HG03064 (cell line): Measurements from ENCODE around the gene PCED1B.

Source experiments
- ATAC-seq: cut with Tn5 transposase; IDR thresholded peaks from one replicate; pipeline ENCODE4 v1.9.1; 2021; ENCODE audit warnings: low read depth; ENCODE audit not compliant: unreplicated experiment

PCED1B gene

GRCh38 chr12:47066278-47067025 lies 13.0 kb upstream of the PCED1B start:
- ATAC-seq, result no peak

- ATAC-seq, result no peak
Measured at GRCh38 chr12:47067176-47067575, 12.2 kb upstream of the PCED1B start.

- no peak for ATAC-seq
Measured at GRCh38 chr12:47067771-47068431, 11.5 kb upstream of the PCED1B start.

- ATAC-seq, result no peak
Measured at GRCh38 chr12:47068539-47068938, 10.9 kb upstream of the PCED1B start.

GRCh38 chr12:47070310-47070709 lies 9.1 kb upstream of the PCED1B start:
- no peak for ATAC-seq

GRCh38 chr12:47071241-47071852 lies 8.1 kb upstream of the PCED1B start:
- no peak for ATAC-seq

GRCh38 chr12:47073951-47074350 lies 5.5 kb upstream of the PCED1B start:
- no peak for ATAC-seq

GRCh38 chr12:47074757-47075156 lies 4.7 kb upstream of the PCED1B start:
- no peak for ATAC-seq

GRCh38 chr12:47075192-47076084 lies 4.0 kb upstream of the PCED1B start:
- ATAC-seq, result no peak

GRCh38 chr12:47077206-47078085 lies 2.0 kb upstream of the PCED1B start:
- ATAC-seq, result no peak

GRCh38 chr12:47078086-47078395 lies 1.4 kb upstream of the PCED1B start:
- no peak for ATAC-seq

- ATAC-seq, result no peak
Measured at GRCh38 chr12:47078733-47079467, 521 bp upstream of the PCED1B start.

GRCh38 chr12:47079981-47080724 lies 732 bp downstream of the PCED1B start:
- ATAC-seq, result no peak

GRCh38 chr12:47080725-47081502 lies 1.5 kb downstream of the PCED1B start:
- ATAC-seq, result no peak

- no peak for ATAC-seq
Measured at GRCh38 chr12:47082283-47082682, 2.9 kb downstream of the PCED1B start.

GRCh38 chr12:47082796-47083621 lies 3.6 kb downstream of the PCED1B start:
- ATAC-seq, result no peak

GRCh38 chr12:47084172-47084571 lies 4.8 kb downstream of the PCED1B start:
- ATAC-seq, result no peak
